Stimulated activated CD8-positive, alpha-beta memory T cell treated with anti-CD3 and anti-CD28 coated beads, Interleukin-7, amount 100 ng/mL, for 1 hour (primary cell): ENCODE measurements around the gene CXorf49B.
"Not testable (repeated sequence)": the region's sequence is repeated elsewhere in the genome, so short reads cannot be mapped to it uniquely, and the experiment has no call there.

Experiments
- DNase-seq, 2 donors: peaks; one replicate each; pipeline ENCODE4 v3.0.0-alpha.2; 2020; ENCODE audit warnings: low read depth in 2 of 2

Gene CXorf49B

DNA sequence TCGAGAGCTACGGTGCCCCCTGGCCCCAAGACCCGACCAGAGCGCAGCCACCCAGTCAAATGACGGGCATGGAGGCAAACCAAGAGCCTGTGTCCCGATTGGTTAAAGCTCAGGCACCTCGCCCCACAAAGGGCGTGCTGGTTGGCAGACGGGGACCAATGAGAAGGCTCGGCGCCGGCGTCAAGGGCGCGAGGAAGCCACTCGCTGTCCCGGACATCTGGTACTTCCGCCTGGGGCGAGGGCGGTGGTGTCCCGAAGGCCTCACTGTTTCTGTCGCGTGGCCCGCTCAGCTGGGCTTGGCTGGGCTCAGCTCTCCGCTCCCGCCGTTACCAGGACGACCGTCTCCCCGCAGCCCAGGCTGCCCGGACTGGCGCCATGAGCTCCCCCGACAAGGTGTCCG lies at the start of gene CXorf49B:
TSS of gene CXorf49B (plus strand) at position 301 of the 400 bp plus-strand sequence. CDS start at position 376, 75 bp downstream.
- not testable (repeated sequence) for DNase-seq

DNA sequence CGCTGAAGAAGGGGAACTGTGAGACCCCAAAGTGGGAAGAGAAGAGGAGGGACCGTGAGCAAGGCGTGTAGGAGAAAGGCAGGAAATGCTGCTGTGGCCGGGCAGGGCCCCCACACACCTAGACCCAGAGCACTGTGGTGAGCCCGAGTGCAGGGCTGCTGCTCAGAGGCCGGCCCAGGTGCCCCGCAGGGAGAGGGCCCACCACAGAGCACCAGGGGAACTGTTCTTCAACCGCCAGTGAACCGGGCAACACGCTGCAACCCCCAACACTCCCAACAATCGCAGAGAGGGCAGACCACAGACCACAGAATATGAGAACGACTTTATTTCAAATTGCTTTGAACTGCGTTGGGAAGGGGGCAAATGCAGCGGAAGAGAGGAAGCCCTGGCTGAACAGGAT lies 49.1 kb upstream of the CXorf49B start:
- not testable (repeated sequence) for DNase-seq

DNA sequence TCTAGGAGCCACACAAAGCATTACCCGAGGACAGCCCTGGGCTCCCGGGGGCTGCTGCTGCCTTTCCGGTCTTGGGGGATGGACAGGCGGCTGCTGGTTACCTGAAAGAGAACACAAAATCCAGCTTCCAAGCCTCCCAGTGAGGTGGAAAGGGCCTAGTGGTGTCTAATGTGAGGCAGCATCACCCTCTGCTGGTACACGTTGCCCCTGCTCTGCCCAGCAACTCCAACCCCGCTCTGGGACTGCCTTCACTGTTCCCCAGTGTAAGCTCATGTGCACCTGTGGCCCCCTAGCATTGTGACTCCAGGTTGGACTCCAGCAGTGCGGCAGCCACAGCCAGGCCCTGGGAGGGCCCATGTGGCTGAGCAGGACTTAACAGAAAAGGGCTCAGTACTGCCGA lies 47.6 kb upstream of the CXorf49B start:
- DNase-seq, result not testable (repeated sequence)

DNA sequence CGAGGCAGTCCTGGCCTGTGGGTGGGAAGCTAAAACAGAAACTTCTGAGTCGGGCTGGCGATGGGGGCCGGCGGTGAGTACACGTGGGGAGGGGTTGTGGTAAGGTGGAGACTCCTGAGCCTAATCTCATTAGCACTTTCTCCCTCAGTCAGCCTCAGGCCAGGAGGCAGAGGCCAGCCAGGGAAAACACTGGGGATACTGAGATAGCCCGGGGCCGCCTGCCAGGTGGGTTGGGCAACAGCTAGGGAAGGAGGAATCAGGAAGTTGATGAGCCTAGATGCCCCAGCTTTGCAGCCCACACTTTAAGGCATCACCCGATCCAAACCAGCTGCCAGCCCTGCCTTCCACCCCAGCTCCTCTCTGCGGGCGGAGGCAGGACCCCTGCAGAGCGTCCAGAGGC lies 46.8 kb upstream of the CXorf49B start:
- not testable (repeated sequence) for DNase-seq

DNA sequence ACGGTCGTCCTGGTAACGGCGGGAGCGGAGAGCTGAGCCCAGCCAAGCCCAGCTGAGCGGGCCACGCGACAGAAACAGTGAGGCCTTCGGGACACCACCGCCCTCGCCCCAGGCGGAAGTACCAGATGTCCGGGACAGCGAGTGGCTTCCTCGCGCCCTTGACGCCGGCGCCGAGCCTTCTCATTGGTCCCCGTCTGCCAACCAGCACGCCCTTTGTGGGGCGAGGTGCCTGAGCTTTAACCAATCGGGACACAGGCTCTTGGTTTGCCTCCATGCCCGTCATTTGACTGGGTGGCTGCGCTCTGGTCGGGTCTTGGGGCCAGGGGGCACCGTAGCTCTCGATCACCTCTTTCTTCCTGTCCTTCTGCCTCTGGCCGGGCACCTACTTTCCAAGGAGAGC lies 45.0 kb upstream of the CXorf49B start, which contains the start of gene CXorf49:
TSS of gene CXorf49 (minus strand) at position 101 of the 400 bp plus-strand sequence. CDS start 134 bp downstream, outside the sequence.
- DNase-seq, result not testable (repeated sequence)

DNA sequence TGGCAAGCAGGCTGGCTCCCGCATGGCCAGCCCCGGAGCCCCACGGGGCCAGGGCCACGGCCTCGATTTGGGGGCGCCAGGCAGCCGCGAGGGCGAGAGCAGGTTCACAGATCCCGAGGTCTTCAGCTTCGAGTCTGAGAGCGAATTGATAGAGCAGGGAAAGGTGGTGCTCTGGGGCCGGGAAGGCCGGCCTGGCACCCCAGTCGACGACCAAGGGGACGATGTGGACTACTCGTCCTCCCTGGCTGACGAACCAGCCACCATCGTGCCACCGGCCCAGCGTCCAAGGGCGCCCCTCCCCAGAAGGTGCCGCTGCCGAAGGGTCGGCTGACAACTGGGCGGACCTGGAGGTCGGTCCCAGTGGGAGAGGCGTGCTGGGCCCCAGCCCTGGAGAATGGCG lies 44.0 kb upstream of the CXorf49B start:
- not testable (repeated sequence) for DNase-seq

DNA sequence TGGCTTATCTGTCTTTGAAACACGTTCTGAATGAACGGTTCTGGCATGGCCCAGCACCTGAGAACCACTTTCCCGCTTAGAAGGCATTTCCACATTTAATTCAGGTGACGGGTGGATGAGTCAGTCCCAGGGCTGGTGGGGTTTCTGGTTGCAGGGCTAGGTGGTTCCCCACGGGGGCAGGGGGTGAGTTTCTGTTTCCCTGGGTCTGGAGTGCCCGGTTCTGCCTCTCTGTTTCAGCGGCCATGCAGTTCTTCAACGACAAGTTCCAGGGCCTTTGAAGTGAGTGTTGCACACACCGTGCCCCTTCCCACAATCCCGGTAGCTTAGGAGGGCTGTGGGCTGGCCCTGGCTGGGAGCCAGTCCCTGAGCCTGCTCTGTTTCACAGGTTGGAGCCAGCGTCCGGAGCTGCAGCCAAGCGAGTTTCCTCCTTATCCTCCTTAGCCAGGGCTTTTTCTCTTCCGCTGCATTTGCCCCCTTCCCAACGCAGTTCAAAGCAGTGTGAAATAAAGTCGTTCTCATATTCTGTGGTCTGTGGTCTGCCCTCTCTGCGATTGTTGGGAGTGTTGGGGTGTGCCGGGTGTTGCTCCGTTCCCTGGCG lies 42.8 kb upstream of the CXorf49B start:
- DNase-seq, result not testable (repeated sequence)

DNA sequence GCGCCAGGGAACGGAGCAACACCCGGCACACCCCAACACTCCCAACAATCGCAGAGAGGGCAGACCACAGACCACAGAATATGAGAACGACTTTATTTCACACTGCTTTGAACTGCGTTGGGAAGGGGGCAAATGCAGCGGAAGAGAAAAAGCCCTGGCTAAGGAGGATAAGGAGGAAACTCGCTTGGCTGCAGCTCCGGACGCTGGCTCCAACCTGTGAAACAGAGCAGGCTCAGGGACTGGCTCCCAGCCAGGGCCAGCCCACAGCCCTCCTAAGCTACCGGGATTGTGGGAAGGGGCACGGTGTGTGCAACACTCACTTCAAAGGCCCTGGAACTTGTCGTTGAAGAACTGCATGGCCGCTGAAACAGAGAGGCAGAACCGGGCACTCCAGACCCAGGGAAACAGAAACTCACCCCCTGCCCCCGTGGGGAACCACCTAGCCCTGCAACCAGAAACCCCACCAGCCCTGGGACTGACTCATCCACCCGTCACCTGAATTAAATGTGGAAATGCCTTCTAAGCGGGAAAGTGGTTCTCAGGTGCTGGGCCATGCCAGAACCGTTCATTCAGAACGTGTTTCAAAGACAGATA lies 2.4 kb upstream of the CXorf49B start:
- not testable (repeated sequence) for DNase-seq

DNA sequence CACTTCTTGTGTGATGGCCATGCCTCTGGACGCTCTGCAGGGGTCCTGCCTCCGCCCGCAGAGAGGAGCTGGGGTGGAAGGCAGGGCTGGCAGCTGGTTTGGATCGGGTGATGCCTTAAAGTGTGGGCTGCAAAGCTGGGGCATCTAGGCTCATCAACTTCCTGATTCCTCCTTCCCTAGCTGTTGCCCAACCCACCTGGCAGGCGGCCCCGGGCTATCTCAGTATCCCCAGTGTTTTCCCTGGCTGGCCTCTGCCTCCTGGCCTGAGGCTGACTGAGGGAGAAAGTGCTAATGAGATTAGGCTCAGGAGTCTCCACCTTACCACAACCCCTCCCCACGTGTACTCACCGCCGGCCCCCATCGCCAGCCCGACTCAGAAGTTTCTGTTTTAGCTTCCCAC lies 1.7 kb downstream of the CXorf49B start:
- not testable (repeated sequence) for DNase-seq

DNA sequence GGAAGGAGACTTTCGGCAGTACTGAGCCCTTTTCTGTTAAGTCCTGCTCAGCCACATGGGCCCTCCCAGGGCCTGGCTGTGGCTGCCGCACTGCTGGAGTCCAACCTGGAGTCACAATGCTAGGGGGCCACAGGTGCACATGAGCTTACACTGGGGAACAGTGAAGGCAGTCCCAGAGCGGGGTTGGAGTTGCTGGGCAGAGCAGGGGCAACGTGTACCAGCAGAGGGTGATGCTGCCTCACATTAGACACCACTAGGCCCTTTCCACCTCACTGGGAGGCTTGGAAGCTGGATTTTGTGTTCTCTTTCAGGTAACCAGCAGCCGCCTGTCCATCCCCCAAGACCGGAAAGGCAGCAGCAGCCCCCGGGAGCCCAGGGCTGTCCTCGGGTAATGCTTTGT lies 2.5 kb downstream of the CXorf49B start:
- DNase-seq, result not testable (repeated sequence)

DNA sequence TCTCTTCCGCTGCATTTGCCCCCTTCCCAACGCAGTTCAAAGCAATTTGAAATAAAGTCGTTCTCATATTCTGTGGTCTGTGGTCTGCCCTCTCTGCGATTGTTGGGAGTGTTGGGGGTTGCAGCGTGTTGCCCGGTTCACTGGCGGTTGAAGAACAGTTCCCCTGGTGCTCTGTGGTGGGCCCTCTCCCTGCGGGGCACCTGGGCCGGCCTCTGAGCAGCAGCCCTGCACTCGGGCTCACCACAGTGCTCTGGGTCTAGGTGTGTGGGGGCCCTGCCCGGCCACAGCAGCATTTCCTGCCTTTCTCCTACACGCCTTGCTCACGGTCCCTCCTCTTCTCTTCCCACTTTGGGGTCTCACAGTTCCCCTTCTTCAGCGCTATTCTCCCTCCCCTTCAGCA lies 4.0 kb downstream of the CXorf49B start:
- DNase-seq, result not testable (repeated sequence)

DNA sequence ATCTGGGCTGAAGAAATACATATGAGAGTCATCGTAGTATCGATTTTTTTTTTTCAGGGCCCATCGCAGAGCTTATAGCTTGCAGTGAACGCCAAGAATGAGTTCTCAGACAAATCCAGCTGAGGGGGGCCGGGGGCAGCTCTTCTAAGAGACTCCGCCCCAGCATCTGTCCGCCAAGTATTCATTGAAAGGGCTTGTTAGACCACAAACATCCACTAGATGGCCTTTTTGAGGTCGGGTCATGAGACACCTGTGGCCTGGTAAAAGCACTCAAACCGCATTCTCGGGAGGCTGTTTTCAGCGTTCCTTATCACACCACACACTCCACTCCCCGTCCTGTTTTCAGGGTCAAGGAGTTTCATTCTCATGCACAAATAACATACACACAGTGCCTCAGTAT lies 15.2 kb downstream of the CXorf49B start:
- not testable (repeated sequence) for DNase-seq

DNA sequence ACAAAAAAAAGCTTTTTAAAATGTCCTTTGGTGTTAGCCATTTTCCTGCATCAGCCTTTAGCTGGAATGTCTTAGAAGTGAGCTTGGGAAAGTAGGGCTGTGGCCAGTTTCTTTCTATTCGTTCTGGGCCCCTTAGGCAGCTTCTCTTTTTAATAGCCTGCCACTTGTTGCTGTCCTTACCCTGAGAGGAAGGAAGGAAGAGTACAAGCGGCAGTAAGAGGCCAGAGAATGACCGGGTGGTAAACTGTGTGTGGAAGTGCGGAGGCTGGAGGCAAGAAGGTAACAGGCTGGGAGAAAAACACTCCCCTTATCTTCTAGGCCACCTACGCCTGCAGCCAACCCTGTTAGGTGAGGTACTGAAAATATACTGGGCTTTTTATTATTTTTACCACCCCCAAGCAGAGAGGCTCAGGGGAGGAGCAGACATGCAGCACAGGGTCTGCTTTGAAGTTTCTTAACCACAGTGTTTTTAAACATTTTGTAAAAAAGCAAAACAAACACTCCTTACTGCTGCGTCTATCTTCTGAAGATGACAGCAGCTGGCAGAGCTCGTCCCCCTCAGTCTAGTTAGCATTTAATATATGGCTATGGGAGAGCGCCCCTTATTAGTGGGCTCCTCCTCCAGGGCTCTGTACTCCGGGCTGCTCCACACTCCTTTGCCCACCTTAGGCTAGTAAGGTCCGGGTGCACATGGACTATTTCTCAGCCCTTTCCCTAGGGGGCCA lies 19.2 kb downstream of the CXorf49B start:
- not testable (repeated sequence) for DNase-seq

DNA sequence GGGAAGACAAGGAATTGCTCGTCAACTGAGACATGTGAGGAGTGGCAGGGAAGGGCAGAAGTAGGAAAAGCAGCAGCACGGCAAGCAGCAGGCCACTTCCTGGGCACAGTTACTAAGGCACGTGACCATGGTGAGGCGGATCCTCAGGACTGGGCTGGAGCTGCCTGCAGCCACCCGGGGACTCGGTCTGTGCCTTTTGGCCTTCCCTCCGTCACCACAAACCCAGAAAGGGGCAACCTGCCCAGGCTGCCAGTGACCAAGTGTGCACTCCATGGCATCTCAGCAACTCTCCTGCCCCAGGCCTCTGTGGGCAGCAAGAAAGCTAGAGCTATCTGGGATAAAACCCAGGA lies 19.8 kb downstream of the CXorf49B start:
- not testable (repeated sequence) for DNase-seq

DNA sequence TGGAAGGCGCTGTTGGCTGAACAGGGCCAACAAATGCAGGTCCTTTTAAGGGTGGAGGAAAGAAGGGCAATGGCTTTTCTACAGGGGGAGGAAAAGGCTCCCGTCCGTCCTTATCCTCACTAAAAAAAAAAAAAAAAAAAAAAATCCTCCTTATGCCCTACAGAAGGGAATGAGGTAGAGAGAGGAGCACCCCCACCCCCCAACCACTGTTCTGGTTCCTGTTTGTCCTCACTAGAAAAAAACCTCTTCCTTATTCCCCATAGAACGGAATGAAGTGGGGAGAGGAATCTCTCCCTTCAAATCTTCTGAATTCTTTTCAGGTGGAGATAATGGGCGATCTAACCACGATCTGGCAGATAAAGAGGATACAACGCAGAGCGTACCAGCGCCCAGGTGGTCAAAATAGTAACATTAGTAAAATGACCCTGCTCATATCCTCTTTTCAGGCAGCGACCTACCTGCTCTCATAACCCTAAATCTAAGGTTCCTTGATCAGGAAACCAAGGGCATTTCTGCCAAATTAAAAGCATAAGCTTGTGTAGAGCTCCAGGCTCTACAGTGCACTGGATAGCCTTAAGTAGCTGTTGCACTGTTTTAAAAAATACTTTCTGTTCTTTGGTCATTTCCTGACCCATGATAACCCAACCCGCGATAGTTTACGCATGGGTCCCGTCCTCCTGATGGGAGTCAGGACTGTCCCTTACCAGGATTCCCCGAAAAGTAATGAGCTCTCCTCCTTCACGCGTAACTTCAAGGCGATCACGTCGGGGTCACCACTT lies 20.6 kb downstream of the CXorf49B start:
- DNase-seq, result not testable (repeated sequence)

DNA sequence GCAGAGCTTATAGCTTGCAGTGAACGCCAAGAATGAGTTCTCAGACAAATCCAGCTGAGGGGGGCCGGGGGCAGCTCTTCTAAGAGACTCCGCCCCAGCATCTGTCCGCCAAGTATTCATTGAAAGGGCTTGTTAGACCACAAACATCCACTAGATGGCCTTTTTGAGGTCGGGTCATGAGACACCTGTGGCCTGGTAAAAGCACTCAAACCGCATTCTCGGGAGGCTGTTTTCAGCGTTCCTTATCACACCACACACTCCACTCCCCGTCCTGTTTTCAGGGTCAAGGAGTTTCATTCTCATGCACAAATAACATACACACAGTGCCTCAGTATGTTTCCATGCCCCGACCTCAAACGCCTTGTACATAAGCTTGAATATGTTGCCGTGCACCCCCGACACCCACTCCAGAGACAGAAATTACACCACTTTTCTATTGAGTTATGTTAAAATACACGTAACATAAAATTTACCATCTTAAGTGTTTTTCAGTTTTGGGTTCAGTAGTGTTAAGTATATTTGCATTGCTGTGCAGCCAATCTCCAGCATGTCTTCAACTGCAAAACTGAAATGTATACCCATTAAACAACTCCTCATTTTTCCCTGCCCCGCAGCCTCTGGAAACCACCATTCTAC lies 21.3 kb downstream of the CXorf49B start:
- not testable (repeated sequence) for DNase-seq

DNA sequence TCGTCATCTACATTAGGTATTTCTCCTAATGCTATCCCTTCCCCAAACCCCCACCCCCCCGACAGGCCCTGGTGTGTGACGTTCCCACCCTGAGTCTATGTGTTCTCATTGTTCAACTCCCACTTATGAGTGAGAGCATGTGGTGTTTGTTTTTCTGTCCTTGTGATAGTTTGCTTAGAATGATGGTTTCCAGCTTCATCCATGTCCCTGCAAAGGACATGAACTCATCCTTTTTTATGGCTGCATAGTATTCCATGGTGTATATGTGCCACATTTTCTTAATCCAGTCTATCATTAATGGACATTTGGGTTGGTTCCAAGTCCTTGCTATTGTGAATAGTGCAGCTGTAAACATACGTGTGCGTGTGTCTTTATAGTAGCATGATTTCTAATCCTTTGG lies 43.3 kb downstream of the CXorf49B start:
- DNase-seq, result not testable (repeated sequence)

DNA sequence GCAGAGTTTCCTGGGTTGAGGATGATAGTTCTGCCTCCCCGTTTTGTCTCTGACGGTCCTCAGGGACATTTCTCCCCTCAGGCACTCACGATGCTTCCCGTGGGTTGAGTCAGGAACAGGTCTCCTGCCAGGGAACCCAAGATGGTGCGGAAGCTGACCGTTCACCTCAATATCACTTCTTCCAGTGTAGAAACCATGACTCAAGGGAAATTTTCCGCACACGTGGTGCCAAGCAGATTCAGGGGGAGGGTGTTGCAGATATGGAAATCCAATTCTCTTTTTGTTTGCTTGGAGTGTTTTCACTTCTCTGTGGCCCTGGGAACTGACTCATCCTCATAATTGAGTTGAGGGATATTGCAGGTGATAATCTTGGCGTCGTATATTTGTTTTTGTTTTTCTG lies 46.7 kb downstream of the CXorf49B start:
- DNase-seq, result no peak

DNA sequence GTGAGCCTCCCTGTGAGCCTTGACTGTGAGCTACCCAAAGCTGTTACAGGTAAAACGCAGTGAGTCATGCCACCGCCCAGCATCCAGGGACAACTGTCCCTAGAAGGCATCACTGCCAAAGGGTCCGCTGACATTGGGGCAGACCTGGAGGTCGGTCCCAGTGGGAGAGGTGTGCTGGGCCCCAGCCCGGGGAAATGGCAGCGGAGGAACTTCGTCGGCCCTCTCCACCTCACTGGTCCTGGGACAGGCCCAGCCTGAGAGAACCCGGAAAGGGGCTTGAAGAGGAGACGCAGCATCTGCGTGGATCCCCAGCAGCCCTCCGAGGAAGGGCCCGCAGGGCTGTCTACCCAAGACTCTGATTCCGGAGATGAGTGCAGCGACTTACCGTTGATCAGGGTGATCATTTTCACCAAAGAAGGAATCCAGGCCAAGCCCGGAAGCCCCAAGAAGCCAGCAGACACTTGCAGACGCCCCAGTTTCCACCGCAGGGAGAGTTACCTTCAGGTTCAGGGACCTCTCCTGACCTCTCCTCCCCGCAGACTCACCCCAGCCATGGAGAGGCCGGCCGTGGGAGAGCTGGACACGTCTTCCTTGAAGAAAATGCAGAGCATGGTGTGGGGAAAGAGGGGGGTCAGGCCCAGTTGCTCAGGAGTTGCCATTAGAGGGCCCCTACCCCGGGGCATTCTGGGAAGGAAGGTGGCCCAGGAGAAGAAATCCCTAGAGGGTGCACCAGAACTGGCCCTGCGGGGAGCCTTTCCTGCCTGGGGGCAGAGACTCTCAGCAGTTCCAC lies 51.2 kb downstream of the CXorf49B start:
- no peak for DNase-seq

DNA sequence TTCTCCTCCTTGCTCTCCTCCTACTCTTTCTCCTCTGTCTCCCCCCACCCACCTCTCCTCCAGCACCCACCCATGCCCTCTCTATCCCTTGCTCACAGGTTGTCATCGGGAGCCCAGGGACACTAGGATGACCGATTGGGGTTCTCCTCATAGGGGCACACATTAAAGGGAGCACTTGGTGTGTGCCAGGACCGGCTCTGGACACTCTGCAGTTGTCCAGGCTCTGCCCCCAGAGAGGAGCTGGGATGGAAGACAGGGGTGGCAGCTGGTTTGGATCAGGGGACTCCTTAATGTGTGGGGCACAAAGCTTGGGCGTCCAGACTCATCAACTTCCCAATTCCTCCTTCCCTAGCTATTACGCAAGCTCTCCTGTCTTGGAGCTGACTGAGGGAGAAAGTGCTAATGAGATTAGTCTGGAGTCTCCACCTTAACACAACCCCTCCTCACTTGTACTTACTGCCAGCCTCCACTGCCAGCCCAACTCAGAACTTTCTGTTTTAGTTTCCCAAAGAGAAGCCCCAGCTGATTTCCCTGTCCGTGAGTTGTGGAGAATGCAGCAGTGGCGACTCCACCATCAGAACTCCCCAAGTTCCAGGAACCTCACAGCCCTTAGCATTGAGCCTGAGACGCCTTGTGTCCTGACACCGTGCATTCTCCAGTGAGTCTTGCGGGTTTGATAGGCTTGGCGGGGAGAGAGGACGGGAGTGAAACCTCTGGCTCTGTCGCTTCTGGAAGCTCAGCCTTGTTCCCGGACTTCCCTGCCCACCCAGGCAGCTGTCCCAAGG lies 52.2 kb downstream of the CXorf49B start:
- DNase-seq, result no peak
